ENCODE results near the gene CCDC88B.

CCDC88B gene

DNA sequence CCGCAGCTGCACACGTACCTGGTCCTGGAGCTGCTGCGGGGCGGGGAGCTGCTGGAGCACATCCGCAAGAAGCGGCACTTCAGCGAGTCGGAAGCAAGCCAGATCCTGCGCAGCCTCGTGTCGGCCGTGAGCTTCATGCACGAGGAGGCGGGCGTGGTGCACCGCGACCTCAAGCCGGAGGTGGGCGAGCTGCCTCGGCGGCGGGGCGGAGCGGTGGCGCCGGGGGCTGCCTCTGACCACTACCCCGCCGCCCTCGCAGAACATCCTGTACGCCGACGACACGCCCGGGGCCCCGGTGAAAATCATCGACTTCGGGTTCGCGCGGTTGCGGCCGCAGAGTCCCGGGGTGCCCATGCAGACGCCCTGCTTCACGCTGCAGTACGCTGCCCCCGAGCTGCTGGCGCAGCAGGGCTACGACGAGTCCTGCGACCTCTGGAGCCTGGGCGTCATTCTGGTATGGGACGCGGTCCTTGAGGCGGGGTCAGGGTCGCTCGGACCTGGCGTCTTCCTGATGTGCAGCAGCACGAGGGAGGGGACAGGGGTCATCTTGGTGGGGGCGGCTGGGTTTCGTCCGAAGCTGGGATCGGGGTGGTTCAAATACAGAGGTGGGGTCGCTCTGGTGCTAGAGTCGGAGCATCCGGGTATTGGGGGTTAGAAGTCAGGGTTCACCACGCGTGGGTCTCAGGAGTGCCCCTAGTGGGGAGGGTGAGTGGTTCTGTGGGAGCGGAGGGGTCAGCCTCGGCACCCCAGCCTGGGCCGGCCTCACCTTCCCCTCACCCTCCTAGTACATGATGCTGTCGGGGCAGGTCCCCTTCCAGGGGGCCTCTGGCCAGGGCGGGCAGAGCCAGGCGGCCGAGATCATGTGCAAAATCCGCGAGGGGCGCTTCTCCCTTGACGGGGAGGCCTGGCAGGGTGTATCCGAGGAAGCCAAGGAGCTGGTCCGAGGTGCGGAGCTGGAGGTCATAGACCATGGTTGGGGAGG lies 29.7 kb downstream of the CCDC88B start:
- no peak overlapping the region for H3K4me3 ChIP-seq (ENCODE audit: low read depth in 1 of 2, low read length in 1 of 2)
- H3K27me3 ChIP-seq, result no peaks in the 10 kb centered on the region
- TF ChIP-seq, protein P1, sequence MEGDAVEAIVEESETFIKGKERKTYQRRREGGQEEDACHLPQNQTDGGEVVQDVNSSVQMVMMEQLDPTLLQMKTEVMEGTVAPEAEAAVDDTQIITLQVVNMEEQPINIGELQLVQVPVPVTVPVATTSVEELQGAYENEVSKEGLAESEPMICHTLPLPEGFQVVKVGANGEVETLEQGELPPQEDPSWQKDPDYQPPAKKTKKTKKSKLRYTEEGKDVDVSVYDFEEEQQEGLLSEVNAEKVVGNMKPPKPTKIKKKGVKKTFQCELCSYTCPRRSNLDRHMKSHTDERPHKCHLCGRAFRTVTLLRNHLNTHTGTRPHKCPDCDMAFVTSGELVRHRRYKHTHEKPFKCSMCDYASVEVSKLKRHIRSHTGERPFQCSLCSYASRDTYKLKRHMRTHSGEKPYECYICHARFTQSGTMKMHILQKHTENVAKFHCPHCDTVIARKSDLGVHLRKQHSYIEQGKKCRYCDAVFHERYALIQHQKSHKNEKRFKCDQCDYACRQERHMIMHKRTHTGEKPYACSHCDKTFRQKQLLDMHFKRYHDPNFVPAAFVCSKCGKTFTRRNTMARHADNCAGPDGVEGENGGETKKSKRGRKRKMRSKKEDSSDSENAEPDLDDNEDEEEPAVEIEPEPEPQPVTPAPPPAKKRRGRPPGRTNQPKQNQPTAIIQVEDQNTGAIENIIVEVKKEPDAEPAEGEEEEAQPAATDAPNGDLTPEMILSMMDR (IDR thresholded peaks at IDR 0.05), result no peak
- peaks cover 65% of the 10 kb centered on the region for H3K36me3 ChIP-seq
- H3K27ac ChIP-seq, result no peak overlapping the region
- no peaks in the 10 kb centered on the region for H3K9me3 ChIP-seq
- H3K4me1 ChIP-seq (ENCODE audit: control insufficient read depth in 1 of 2, insufficient read depth in 1 of 2, low read depth in 1 of 2, low read length in 1 of 2), result no peaks in the 10 kb centered on the region

DNA sequence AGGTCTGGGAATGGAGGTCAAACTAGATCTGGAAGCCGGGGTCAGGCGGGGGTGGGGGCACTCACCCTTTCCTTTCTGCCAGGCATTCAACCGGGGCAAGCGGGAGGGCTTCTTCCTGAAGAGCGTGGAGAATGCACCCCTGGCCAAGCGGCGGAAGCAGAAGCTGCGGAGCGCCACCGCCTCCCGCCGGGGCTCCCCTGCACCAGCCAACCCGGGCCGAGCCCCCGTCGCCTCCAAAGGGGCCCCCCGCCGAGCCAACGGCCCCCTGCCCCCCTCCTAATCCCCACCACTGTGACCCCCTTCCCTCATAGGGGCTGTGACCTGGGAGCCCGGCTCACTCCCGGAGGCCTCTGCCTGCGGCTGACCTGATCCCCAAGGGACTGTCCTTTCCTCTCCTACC lies 31.2 kb downstream of the CCDC88B start:
- no peaks in the 10 kb centered on the region for H3K27me3 ChIP-seq
- H3K4me3 ChIP-seq (ENCODE audit: low read depth in 1 of 2, low read length in 1 of 2), result no peak overlapping the region
- H3K4me1 ChIP-seq (ENCODE audit: control insufficient read depth in 1 of 2, insufficient read depth in 1 of 2, low read depth in 1 of 2, low read length in 1 of 2), result no peaks in the 10 kb centered on the region
- no peak overlapping the region for H3K27ac ChIP-seq
- TF ChIP-seq, protein P1 (IDR thresholded peaks at IDR 0.05), result no peak
- peaks cover 51% of the 10 kb centered on the region for H3K36me3 ChIP-seq
- H3K9me3 ChIP-seq, result no peaks in the 10 kb centered on the region

DNA sequence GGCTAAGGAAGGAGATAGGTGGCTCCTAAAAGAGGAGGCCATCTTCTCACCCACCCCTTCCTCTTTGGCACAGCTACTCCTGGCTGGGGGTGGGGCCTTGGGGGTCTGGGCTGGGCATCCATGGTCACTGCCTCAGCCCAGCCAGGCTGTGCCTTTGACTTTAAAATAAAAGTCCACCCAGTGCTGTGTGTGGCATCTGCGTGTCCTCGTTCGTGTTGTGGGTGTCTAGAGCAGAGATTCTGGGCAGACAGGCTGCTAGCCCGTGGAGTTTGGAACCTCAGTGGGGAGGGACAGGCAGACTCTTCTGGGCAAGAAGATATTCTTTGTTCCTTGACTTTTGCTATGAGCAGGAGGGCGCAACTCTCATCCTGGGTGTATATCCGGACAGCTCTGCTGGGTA lies 32.0 kb downstream of the CCDC88B start:
- Histone ChIP-seq H3K27me3 (no peaks in the 10 kb centered on the region), H3K4me1 (ENCODE audit: control insufficient read depth in 1 of 2, insufficient read depth in 1 of 2, low read depth in 1 of 2, low read length in 1 of 2) (no peaks in the 10 kb centered on the region), H3K9me3 (no peaks in the 10 kb centered on the region), H3K4me3 (ENCODE audit: low read depth in 1 of 2, low read length in 1 of 2) (no peak overlapping the region), H3K27ac (no peak overlapping the region), H3K36me3 (peaks cover 43% of the 10 kb centered on the region)
- TF ChIP-seq, protein P1 (IDR thresholded peaks at IDR 0.05), result no peak

DNA sequence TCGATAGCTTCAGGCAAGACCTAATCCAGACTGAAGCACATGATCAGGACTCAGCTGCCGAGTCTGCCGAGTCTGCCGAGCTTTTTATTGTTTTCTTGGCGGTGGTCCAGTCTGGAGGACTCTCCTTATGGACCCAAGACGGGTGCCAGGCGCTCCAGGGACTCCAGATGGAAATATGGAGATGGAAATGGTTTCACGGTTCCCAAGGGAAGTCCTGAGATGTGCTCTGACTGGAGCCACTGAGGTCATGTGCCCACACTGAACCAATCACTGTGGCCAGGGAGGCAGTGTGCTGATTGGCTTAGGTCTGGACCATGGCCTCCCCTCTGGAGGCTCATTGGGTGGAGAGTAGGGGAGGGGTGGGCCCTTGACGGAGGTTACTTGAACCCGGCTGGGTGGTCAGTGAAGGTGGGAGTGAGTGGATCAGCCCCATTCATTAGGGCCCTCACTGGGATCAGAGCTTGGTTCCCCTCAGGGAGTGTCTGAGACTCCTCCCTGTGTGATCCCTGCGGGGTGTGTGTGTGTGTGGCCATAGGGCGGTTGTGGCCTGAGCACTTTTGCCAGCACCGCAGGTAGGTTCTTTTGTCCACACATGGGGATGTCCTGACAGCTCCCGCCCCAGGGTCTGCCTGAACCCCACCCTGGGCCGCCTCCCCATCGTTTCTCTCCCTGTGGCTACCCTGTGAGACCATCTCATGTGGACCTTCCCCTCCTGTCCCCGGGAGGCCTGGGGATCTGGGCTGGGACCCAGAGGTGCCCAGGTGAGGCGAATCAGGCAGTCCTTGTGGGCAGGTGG lies 33.0 kb downstream of the CCDC88B start:
- H3K4me3 ChIP-seq (ENCODE audit: low read depth in 1 of 2, low read length in 1 of 2), result no peak overlapping the region

DNA sequence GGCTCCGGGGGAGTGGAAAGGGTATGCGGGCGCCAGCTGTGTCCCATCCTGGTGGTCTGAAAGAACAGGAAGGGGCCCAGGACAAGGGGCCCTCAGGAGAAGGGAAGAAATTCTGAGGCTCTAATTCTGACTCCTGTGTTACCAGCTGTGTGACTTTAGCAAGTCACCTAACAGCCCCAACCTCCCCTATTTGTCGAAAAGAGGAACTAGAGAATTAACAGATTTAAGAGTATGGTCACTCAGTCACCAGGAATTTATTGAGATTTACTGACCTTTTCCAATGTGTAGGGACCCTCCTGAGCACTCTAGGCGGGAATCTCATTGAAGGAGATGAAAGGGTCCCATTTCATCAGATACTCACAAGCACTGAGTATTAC lies 33.6 kb downstream of the CCDC88B start:
- no peaks in the 10 kb centered on the region for H3K27me3 ChIP-seq
- H3K27ac ChIP-seq, result no peak overlapping the region
- H3K4me3 ChIP-seq (ENCODE audit: low read depth in 1 of 2, low read length in 1 of 2), result no peak overlapping the region
- H3K4me1 ChIP-seq (ENCODE audit: control insufficient read depth in 1 of 2, insufficient read depth in 1 of 2, low read depth in 1 of 2, low read length in 1 of 2), result no peaks in the 10 kb centered on the region
- no peaks in the 10 kb centered on the region for H3K9me3 ChIP-seq
- H3K36me3 ChIP-seq, result peaks cover 27% of the 10 kb centered on the region
- TF ChIP-seq, protein P1 (IDR thresholded peaks at IDR 0.05), result no peak

More for the DNA sequence above, 33.0 kb downstream of the CCDC88B start:
- TF ChIP-seq, protein P1 (IDR thresholded peaks at IDR 0.05), result no peak
- Histone ChIP-seq H3K4me1 (ENCODE audit: control insufficient read depth in 1 of 2, insufficient read depth in 1 of 2, low read depth in 1 of 2, low read length in 1 of 2) (no peaks in the 10 kb centered on the region), H3K36me3 (peaks cover 33% of the 10 kb centered on the region), H3K27ac (no peak overlapping the region), H3K9me3 (no peaks in the 10 kb centered on the region), H3K27me3 (no peaks in the 10 kb centered on the region)
